GM21360 (cell line): ENCODE measurements around the gene MAP2K7.
"Not testable (repeated sequence)": the region's sequence is repeated elsewhere in the genome, so short reads cannot be mapped to it uniquely, and the experiment has no call there.

Source experiments
- ATAC-seq: cut with Tn5 transposase; IDR thresholded peaks from one replicate; pipeline ENCODE4 v1.9.1; 2021; ENCODE audit warnings: mild to moderate bottlenecking, moderate library complexity; ENCODE audit not compliant: unreplicated experiment

The MAP2K7 gene

DNA sequence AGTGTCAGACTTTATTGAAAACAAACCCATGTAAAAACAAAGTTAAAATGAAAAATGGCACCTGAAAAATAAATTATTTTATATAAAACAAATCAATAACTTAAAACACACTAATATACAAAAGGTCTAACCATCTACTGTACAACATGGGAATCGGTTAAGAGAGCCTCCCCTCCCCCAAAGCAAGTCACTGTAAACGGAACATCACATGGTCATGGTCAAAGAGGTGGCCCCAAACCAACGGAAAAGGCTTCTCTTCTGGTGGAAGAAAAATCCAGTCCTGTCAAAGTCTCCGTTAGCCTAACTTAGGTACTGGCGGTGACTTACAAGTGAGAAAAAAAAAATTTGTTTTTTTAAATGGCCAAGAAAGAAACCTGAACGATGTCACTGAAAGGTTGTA lies 55.5 kb downstream of the MAP2K7 start:
- ATAC-seq = no peak

- ATAC-seq = not testable (repeated sequence)
Observed at GRCh38 chr19:7961082-7961481, 57.4 kb downstream of the MAP2K7 start.

- no peak for ATAC-seq
Observed at GRCh38 chr19:7961920-7962626, 58.4 kb downstream of the MAP2K7 start.

DNA sequence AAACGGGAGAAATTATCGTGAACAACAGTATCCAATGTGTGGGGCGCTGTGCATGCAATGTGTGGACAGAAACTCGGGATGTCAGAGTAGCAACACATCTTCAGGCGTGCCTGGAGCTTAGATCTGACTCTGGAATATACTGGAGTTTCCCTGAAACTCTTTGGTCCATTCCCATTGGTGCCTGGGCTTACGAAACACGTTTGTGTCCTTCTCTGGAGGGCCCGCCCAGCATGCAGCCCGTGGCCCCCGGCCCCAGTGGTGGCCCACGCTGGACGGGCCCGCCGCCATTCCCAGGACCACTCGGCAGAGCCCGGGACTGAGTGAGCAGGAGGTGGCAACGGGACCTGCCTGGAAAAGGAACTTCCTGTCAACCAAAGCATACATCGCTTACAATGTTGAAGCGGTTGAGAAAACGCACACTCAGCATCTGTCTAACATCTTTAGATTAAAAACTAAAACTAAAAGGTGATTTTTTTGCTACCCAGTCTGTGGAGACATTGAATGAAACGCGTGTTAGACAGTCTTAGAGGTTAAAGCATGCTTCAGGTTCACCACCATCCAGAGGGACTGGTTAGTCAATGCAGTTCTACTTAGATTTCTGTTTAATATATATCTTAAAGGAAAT lies 59.1 kb downstream of the MAP2K7 start:
- no peak for ATAC-seq

GRCh38 chr19:7963566-7963965 lies 59.9 kb downstream of the MAP2K7 start:
- ATAC-seq = no peak
